Cardiac muscle cell (in vitro differentiated cells and primary cell): Measurements from ENCODE around the gene MXD3. TPM values are rescaled to one million over a fixed set of nuclear protein-coding genes. Genes with fewer than 3 reads are reported as not detected.
"Not testable (repeated sequence)": the region's sequence is repeated elsewhere in the genome, so short reads cannot be mapped to it uniquely, and the experiment has no call there.

Experiments
- DNase-seq, 2 donors: peaks; one replicate each; pipeline versions ENCODE4 v3.0.0 to v3.0.0-alpha.2; 2010 to 2017; ENCODE audit warnings: low read depth in 1 of 2, low spot score in 1 of 2
- H3K27ac ChIP-seq: fragments of 200-600 bp; sonication (generic); 2 replicates; pipeline ENCODE4 v1.5.1; 2016
- H3K27me3 ChIP-seq: fragments of 200-600 bp; sonication (generic); 2 replicates; pipeline ENCODE4 v1.6.0; 2016; ENCODE audit warnings: control low read depth
- H3K36me3 ChIP-seq: fragments of 200-600 bp; sonication (generic); 2 replicates; pipeline ENCODE4 v1.5.1; 2016; ENCODE audit warnings: control low read depth
- H3K4me1 ChIP-seq: fragments of 200-600 bp; sonication (generic); 2 replicates; pipeline ENCODE4 v1.8.1; 2017; ENCODE audit warnings: low read depth, mild to moderate bottlenecking, mixed run types
- H3K4me3 ChIP-seq: fragments of 200-600 bp; sonication (generic); 2 replicates; pipeline ENCODE4 v1.5.1; 2016; ENCODE audit warnings: mild to moderate bottlenecking
- H3K9me3 ChIP-seq: fragments of 200-600 bp; sonication (generic); 2 replicates; pipeline ENCODE4 v1.5.1; 2017; ENCODE audit warnings: low read depth, mild to moderate bottlenecking, control low read depth
- CTCF ChIP-seq: IDR thresholded peaks from 2 replicates; pipeline ENCODE4 v1.5.1; 2012; ENCODE audit warnings: low read depth, mild to moderate bottlenecking, low read length
- polyA plus RNA-seq: library from polyadenylated mRNA; unstranded; fragments of >200 nt; fragmentation: Nextera tagmentation; extraction: Ambion mirVana; gene quantifications from 2 replicates; pipeline ENCODE4 v1.2.1, GENCODE V29; 2016
- total RNA-seq: library from RNA; depleted of rRNA; stranded (reverse); fragments of >200 nt; gene quantifications from 2 replicates; pipeline ENCODE4 v1.2.3, GENCODE V29; 2016

The MXD3 gene
- total and polyA plus RNA-seq, 2 experiments from 2014 or later = 7.3 to 112 TPM

- H3K4me1 ChIP-seq = peaks cover 6% of the 10 kb centered on the region
- no peaks in the 10 kb centered on the region for H3K9me3 ChIP-seq
- H3K4me3 ChIP-seq = no peak overlapping the region
- no peaks in the 10 kb centered on the region for H3K27me3 ChIP-seq
- peak in 1 of 2 donors; percentile 89 for DNase-seq
- no peak overlapping the region for H3K27ac ChIP-seq
- peaks cover 9% of the 10 kb centered on the region for H3K36me3 ChIP-seq
- peak; percentile 27 for TF ChIP-seq CTCF
These were observed 4.8 kb downstream of the MXD3 start for GRCh38 chr5:177306674-177307543.

DNA sequence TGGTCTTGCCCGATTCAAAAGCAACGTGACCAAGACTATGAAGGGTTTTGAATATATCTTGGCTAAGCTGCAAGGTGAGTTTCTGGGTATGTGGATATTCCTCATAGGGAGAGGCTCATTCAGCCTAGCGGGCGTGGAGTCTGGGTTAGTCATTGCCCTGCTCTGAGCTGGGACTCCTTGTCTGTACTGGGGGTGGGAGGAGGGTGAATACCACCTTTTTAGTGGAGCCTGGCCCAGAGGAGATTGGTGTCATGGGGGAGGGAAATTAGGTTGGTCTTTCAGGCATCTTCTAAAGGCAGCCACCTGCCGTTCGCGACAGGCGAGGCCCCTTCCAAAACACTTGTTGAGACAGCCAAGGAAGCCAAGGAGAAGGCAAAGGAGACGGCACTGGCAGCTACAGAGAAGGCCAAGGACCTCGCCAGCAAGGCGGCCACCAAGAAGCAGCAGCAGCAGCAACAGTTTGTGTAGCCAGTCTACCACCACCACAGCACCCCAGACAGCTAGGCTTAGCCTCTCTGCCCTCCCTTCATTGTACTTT lies 5.5 kb downstream of the MXD3 start:
- not testable (repeated sequence) for H3K9me3 ChIP-seq, H3K27me3 ChIP-seq, H3K27ac ChIP-seq, H3K4me3 ChIP-seq, DNase-seq, H3K4me1 ChIP-seq
- peaks cover 17% of the 10 kb centered on the region for H3K36me3 ChIP-seq

DNA sequence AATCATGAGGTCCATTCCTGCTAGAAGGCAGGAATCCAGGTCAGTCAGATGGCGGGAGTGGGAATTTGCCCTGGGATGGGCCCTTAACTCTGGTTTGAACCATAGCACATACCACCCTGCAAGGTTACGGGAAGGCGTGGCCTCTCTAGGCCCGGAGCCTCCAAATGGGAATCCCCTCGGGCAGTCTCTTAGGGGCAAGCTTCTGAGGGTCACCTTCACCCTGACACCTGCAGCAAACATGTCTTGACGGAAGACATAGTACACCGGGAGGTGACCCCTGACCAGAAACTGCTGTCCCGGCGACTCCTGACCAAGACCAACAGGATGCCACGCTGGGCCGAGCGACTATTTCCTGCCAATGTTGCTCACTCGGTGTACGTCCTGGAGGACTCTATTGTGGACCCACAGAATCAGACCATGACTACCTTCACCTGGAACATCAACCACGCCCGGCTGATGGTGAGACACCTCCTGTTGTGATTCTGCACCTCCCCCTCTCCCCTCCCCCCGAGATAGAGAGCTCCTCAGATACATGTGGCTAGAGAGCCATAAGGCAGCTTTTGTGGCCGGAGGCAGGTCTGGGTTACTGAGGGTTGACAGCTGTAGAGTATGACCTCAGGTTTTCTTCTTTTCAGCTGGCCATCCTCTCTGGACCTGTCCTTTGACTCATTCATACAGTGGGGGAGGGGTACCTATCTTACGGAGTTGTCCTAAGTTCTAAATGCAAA lies 7.1 kb downstream of the MXD3 start:
- Histone ChIP-seq H3K36me3 (peaks cover 18% of the 10 kb centered on the region), H3K9me3 (no peaks in the 10 kb centered on the region), H3K27me3 (no peaks in the 10 kb centered on the region), H3K4me3 (peak overlapping the region; percentile 76), H3K4me1 (peaks cover 6% of the 10 kb centered on the region), H3K27ac (peak overlapping the region; percentile 55)
- TF ChIP-seq CTCF = no peak
- no peak for DNase-seq

DNA sequence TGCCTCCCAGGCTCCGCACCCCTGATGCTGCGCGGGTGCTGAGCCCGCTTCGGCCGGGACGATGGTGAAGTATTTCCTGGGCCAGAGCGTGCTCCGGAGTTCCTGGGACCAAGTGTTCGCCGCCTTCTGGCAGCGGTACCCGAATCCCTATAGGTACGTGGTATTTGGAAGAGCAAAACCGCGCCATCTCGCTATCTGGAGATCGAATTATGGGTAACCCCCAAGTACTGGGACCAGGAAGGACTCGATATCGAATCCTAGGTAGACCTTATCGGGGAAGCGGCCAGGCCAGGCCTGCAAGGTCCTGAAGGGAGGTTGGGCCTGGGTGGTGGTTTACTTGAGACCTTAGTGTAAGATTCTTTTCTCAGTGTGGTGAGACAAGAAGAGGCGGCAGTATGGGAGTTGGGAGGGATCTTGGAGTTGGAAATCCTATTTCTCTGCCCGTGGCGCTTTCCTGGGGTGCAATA lies 7.7 kb downstream of the MXD3 start:
- peak in 1 of 2 donors; percentile 25 for DNase-seq
- peak overlapping the region; percentile 55 for H3K27ac ChIP-seq
- no peaks in the 10 kb centered on the region for H3K27me3 ChIP-seq
- H3K4me1 ChIP-seq = peaks cover 6% of the 10 kb centered on the region
- H3K9me3 ChIP-seq = no peaks in the 10 kb centered on the region
- peak overlapping the region; percentile 76 for H3K4me3 ChIP-seq
- TF ChIP-seq CTCF = no peak
- H3K36me3 ChIP-seq = peaks cover 18% of the 10 kb centered on the region

DNA sequence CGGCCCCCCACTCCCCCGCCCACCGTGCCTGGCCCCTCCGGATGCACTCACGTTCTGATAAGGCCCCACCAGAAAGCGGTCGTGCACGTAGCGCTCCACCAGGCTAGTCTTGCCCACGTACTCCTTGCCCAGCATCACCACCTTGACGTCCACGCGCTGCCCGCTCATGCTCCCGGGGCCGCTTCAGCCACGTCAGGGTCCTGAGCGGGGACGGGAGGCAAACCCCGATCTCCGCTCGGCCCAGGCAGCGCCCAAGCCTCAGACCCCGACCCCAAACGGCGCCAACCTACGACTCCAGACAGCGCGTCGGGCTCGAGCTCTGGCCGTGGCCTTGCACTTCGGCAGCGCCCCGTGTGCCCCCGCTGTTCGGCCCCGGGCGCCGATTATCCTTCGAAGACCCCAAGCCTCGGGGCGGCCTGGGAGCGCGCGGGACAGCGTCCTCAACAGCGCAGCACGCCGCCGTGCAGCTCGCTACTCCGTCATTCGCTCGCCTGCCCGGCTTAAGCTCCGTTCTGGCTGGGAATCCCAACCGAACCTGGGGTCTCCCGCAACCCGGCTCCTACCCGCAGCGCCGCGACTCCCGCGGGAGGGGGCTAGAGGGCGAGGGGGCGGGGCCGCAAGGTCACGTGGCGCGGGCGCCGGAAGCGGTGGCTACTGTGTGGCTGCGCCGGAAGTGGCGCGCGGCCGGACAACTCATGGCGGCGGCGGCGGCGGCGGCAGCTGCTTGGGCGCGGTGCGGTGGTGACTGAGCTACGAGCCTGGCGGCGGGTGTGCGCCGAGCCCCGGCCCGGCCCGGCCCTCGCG lies 8.4 kb downstream of the MXD3 start, which contains the start of the genes PRELID1 and RAB24:
TSS of gene PRELID1 (plus strand) at position 679 of the 804 bp plus-strand sequence. CDS start 187 bp downstream, outside the sequence.
TSS of gene RAB24 (minus strand) at position 599 of the 804 bp plus-strand sequence. CDS start at position 168, 431 bp downstream.
- peak within 1 kb of the TSS; percentile 76 for H3K4me3 ChIP-seq
- no peaks in the 10 kb centered on the region for H3K9me3 ChIP-seq
- DNase-seq = peak; percentile 86 to 94
- peaks cover 6% of the 10 kb centered on the region for H3K4me1 ChIP-seq
- peak; percentile 40 for TF ChIP-seq CTCF
- H3K36me3 ChIP-seq = peaks cover 18% of the 10 kb centered on the region
- peak within 1 kb of the TSS; percentile 55 for H3K27ac ChIP-seq
- H3K27me3 ChIP-seq = no peaks in the 10 kb centered on the region
